SU-DHL-6 (cell line): ENCODE measurements around the gene ABCD3.

Source experiments
- EZH2phosphoT487 ChIP-seq: fragments of 200-600 bp; sonication (generic), shearing (Covaris generic); conservative IDR thresholded peaks from 2 replicates; pipeline ENCODE4 v1.6.1; 2018; ENCODE audit warnings: mild to moderate bottlenecking, antibody characterized with exemption, low read length, moderate library complexity, mixed read lengths
- TF ChIP-seq, protein P1 (sequence below): fragments of 200-600 bp; sonication (generic); IDR thresholded peaks from one replicate; pipeline ENCODE4 v1.5.1; 2017; ENCODE audit warnings: antibody characterized with exemption, mild to moderate bottlenecking, low read length, moderate library complexity; ENCODE audit not compliant: insufficient read depth, poor library complexity, severe bottlenecking

DNA sequence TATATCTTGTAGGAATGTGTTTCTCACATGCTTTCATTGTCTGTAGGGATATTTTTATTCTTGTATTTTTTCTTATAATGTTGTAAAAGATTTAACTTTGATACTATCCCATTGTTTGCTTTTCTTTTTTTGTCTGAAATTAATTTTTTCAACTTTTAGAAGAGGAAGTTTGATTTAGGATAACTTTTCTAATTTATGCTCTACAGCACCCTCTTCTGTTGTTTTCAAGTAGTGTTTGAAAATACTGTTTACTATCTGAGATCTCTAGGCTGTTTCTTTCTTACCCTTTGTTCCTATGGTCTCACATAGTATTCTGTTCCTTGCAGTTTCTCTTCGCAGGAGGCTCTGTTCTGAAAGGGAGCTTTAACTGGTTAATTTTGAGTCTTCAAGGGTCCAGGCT is 21.9 kb downstream of the ABCD3 start:
- TF ChIP-seq, protein P1, sequence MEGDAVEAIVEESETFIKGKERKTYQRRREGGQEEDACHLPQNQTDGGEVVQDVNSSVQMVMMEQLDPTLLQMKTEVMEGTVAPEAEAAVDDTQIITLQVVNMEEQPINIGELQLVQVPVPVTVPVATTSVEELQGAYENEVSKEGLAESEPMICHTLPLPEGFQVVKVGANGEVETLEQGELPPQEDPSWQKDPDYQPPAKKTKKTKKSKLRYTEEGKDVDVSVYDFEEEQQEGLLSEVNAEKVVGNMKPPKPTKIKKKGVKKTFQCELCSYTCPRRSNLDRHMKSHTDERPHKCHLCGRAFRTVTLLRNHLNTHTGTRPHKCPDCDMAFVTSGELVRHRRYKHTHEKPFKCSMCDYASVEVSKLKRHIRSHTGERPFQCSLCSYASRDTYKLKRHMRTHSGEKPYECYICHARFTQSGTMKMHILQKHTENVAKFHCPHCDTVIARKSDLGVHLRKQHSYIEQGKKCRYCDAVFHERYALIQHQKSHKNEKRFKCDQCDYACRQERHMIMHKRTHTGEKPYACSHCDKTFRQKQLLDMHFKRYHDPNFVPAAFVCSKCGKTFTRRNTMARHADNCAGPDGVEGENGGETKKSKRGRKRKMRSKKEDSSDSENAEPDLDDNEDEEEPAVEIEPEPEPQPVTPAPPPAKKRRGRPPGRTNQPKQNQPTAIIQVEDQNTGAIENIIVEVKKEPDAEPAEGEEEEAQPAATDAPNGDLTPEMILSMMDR = no peak
- no peak for TF ChIP-seq EZH2phosphoT487
